HCT116 (cell line): ENCODE results near the gene IRF8. TPM values are rescaled to one million over a fixed set of nuclear protein-coding genes. Genes with fewer than 3 reads are reported as not detected.

ENCODE experiments used
- ATAC-seq: fragments of 200-7000 bp; cut with Tn5 transposase; 2 replicates; pipeline ENCODE4 v1.9.1; 2020; ENCODE audit warnings: mild to moderate bottlenecking, moderate library complexity
- BruUV-seq: library from RNA; stranded (reverse); fragments of 400-500 nt; replicated peaks from 2 replicates; lab custom pipeline; 2021; lab: Mats Ljungman, UMichigan
- CTCF ChIA-PET: fragments of 300-600 bp; sonication (Branson Sonifier 250); formaldehyde crosslinking; loops from one replicate; lab custom pipeline; 2021; ENCODE audit warnings: antibody characterized with exemption; lab: Charles Lee
- POLR2A ChIA-PET: fragments of 300-600, 350-600 bp; sonication (Branson Sonifier 250); formaldehyde crosslinking; loops from one replicate; lab custom pipeline; 2021; ENCODE audit warnings: antibody characterized with exemption; lab: Charles Lee
- RAD21 ChIA-PET, 2 experiments: fragments of 300-600 bp; sonication (Branson Sonifier 250); formaldehyde crosslinking; loops; one replicate each; lab custom pipeline; 2023; ENCODE audit warnings: low total read pairs in 2 of 2; ENCODE audit not compliant: uncharacterized antibody in 2 of 2, unreplicated experiment in 2 of 2, low non-redundant PET in 1 of 2; lab: Charles Lee
- DNase-seq: peaks from one replicate; pipeline ENCODE4 v3.0.0-alpha.2; 2010; ENCODE audit warnings: low read depth, low spot score
- H2AFZ ChIP-seq: fragments of 200-600 bp; shearing (Covaris generic), sonication (generic); 2 replicates; pipeline ENCODE4 v1.6.1; 2017; ENCODE audit warnings: low read depth, mixed run types, mixed read lengths, antibody characterized with exemption, low read length; ENCODE audit not compliant: poor library complexity, severe bottlenecking
- H3K27ac ChIP-seq: 2 replicates; pipeline ENCODE4 v1.5.1; 2012; ENCODE audit warnings: low read depth, low read length
- H3K27me3 ChIP-seq: fragments of 200-600 bp; sonication (generic); 2 replicates; pipeline ENCODE4 v1.6.1; 2016; ENCODE audit warnings: mixed run types, low read length, mixed read lengths; ENCODE audit not compliant: insufficient read depth
- H3K36me3 ChIP-seq, 2 experiments: fragments of 200-500 bp in 1 of 2; fragments of 200-600 bp in 1 of 2; sonication (Bioruptor generic) in 1 of 2; sonication (generic) in 1 of 2; 2 replicates each; pipeline versions ENCODE4 v1.5.1 to v1.6.1; 2014 to 2016; ENCODE audit warnings: low read length in 2 of 2, inconsistent platforms in 1 of 2, mixed read lengths in 1 of 2, mixed run types in 1 of 2; ENCODE audit not compliant: insufficient read depth in 2 of 2, control insufficient read depth in 1 of 2
- H3K4me1 ChIP-seq, 2 experiments: fragments of 200-600 bp in 1 of 2; sonication (generic) in 1 of 2; 2 replicates each; pipeline versions ENCODE4 v1.5.1 to v1.6.1; 2012 to 2017; ENCODE audit warnings: low read length in 2 of 2, inconsistent platforms in 1 of 2, mild to moderate bottlenecking in 1 of 2, mixed read lengths in 1 of 2, mixed run types in 1 of 2, moderate library complexity in 1 of 2; ENCODE audit not compliant: insufficient read depth in 2 of 2, control insufficient read depth in 1 of 2
- H3K4me2 ChIP-seq: fragments of 200-600 bp; sonication (generic); 2 replicates; pipeline ENCODE4 v1.6.1; 2017; ENCODE audit warnings: mixed run types, low read length, mixed read lengths
- H3K4me3 ChIP-seq, 2 experiments: fragments of 200-600 bp in 1 of 2; sonication (generic) in 1 of 2; replicated peaks in 1 of 2; 2 replicates each; pipeline ENCODE4 v1.5.1; 2011 to 2016; ENCODE audit warnings: low read length in 2 of 2, control low read depth in 1 of 2, low read depth in 1 of 2, mild to moderate bottlenecking in 1 of 2, mixed read lengths in 1 of 2, mixed run types in 1 of 2
- H3K79me2 ChIP-seq: fragments of 200-600 bp; sonication (generic); 2 replicates; pipeline ENCODE4 v1.6.1; 2017; ENCODE audit warnings: mild to moderate bottlenecking, mixed run types, low read length, moderate library complexity, mixed read lengths; ENCODE audit not compliant: insufficient read depth
- H3K9ac ChIP-seq: fragments of 200-600 bp; sonication (generic); 2 replicates; pipeline ENCODE4 v1.6.1; 2016; ENCODE audit warnings: low read length, mixed read lengths
- H3K9me2 ChIP-seq: fragments of 200-600 bp; sonication (generic), shearing (Covaris generic); 2 replicates; pipeline ENCODE4 v1.6.1; 2017; ENCODE audit warnings: mixed run types, mild to moderate bottlenecking, moderate library complexity; ENCODE audit not compliant: insufficient read depth
- H3K9me3 ChIP-seq, 2 experiments: fragments of 200-500 bp in 1 of 2; fragments of 200-600 bp in 1 of 2; sonication (Bioruptor generic) in 1 of 2; sonication (generic) in 1 of 2; 2 replicates each; pipeline ENCODE4 v1.6.1; 2014 to 2017; ENCODE audit warnings: low read length in 2 of 2, mixed read lengths in 2 of 2, inconsistent platforms in 1 of 2, low read depth in 1 of 2, mild to moderate bottlenecking in 1 of 2, mixed run types in 1 of 2, moderate library complexity in 1 of 2; ENCODE audit not compliant: control insufficient read depth in 1 of 2, insufficient read depth in 1 of 2
- H4K20me1 ChIP-seq: fragments of 200-600 bp; sonication (generic), shearing (Covaris generic); 2 replicates; pipeline ENCODE4 v1.6.1; 2017; ENCODE audit warnings: mixed run types, mild to moderate bottlenecking, moderate library complexity; ENCODE audit not compliant: insufficient read depth
- ATF3 ChIP-seq: IDR thresholded peaks from 2 replicates; pipeline ENCODE4 v1.6.1; 2012
- CBX3 ChIP-seq: IDR thresholded peaks from 2 replicates; pipeline ENCODE4 v1.6.1; 2012; ENCODE audit warnings: low read depth
- CEBPB ChIP-seq: IDR thresholded peaks from 2 replicates; pipeline ENCODE4 v1.6.1; 2012; ENCODE audit warnings: low read depth
- CTCF ChIP-seq, 3 experiments: fragments of 200-600 bp in 1 of 3; sonication (generic) in 1 of 3; IDR thresholded peaks in 2 of 3; conservative IDR thresholded peaks in 1 of 3; 2 replicates each; pipeline ENCODE4 v1.5.1; 2012 to 2017; ENCODE audit warnings: low read depth in 2 of 3, low read length in 2 of 3, antibody characterized with exemption in 1 of 3, borderline replicate concordance in 1 of 3, control low read depth in 1 of 3, mild to moderate bottlenecking in 1 of 3, mixed read lengths in 1 of 3, mixed run types in 1 of 3, moderate library complexity in 1 of 3; ENCODE audit not compliant: insufficient read depth in 1 of 3
- EGR1 ChIP-seq: IDR thresholded peaks from 2 replicates; pipeline ENCODE4 v1.6.1; 2012; ENCODE audit warnings: low read depth
- EZH2 ChIP-seq: fragments of 200-600 bp; sonication (generic); IDR thresholded peaks from 2 replicates; pipeline ENCODE4 v1.6.1; 2017; ENCODE audit warnings: antibody characterized with exemption, mixed run types
- FOSL1 ChIP-seq: IDR thresholded peaks from 2 replicates; pipeline ENCODE4 v1.6.1; 2012; ENCODE audit warnings: low read depth
- JUND ChIP-seq: IDR thresholded peaks from 2 replicates; pipeline ENCODE4 v1.6.1; 2012
- POLR2A ChIP-seq: IDR thresholded peaks from 2 replicates; pipeline ENCODE4 v1.7.0; 2011; ENCODE audit warnings: borderline replicate concordance; ENCODE audit not compliant: insufficient read depth, insufficient read length; ENCODE audit errors: extremely low read depth
- REST ChIP-seq: IDR thresholded peaks from 2 replicates; pipeline ENCODE4 v1.6.1; 2012; ENCODE audit warnings: low read depth
- SRF ChIP-seq: IDR thresholded peaks from 2 replicates; pipeline ENCODE4 v1.6.1; 2012; ENCODE audit warnings: low read depth
- TCF7L2 ChIP-seq: IDR thresholded peaks from 2 replicates; pipeline ENCODE4 v1.7.0; 2011; ENCODE audit warnings: borderline replicate concordance, inconsistent platforms; ENCODE audit not compliant: insufficient read depth, insufficient read length; ENCODE audit errors: extremely low read depth
- YY1 ChIP-seq: IDR thresholded peaks from 2 replicates; pipeline ENCODE4 v1.6.1; 2011; ENCODE audit warnings: low read length, low read depth, moderate library complexity, mild to moderate bottlenecking; ENCODE audit not compliant: insufficient replicate concordance; ENCODE audit errors: extremely low read depth
- ZFX ChIP-seq: fragments of 450-650 bp; IDR thresholded peaks from 2 replicates; pipeline ENCODE4 v1.6.1; 2017
- intact Hi-C: fragments of 100-400 bp; cut with micrococcal nuclease; formaldehyde crosslinking; loops from 2 replicates; pipeline ENCODE4 v1.10.0; 2022
- total RNA-seq: library from RNA; stranded (reverse); gene quantifications from one replicate; pipeline ENCODE4 v1.2.1, GENCODE V29; 2021; ENCODE audit not compliant: unreplicated experiment
- TF ChIP-seq, protein P1 (sequence below): IDR thresholded peaks from 2 replicates; pipeline ENCODE4 v1.6.1; 2012

Gene IRF8
- total RNA-seq, 1 experiment from 2014 or later = 0.61 TPM

- ATAC-seq (no peak), DNase-seq (no peak)
- H4K20me1 ChIP-seq = no peaks in the 10 kb centered on the region
- H2AFZ ChIP-seq = no peak overlapping the region
- H3K79me2 ChIP-seq = no peaks in the 10 kb centered on the region
- BruUV-seq = no TSS peak
- H3K4me1 ChIP-seq = no peaks in the 10 kb centered on the region
- H3K9ac ChIP-seq = no peak overlapping the region
- POLR2A ChIA-PET = no interaction called here
- TF ChIP-seq YY1 (no peak), POLR2A (no peak), EZH2 (no peak), CTCF (IDR thresholded peaks at IDR 0.05 in 2 of 3, conservative IDR thresholded peaks at IDR 0.05 in 1 of 3; ENCODE audit: borderline replicate concordance in 1 of 3, insufficient read depth in 1 of 3, low read depth in 2 of 3, low read length in 2 of 3) (no peak), CEBPB (no peak), EGR1 (no peak), TCF7L2 (no peak), ZFX (no peak), SRF (no peak), CBX3 (no peak), JUND (no peak), ATF3 (no peak), FOSL1 (no peak), REST (no peak)
- TF ChIP-seq, protein P1, sequence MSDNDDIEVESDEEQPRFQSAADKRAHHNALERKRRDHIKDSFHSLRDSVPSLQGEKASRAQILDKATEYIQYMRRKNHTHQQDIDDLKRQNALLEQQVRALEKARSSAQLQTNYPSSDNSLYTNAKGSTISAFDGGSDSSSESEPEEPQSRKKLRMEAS = no peak
- RAD21 ChIA-PET = no interaction called here
- H3K4me2 ChIP-seq = no peak overlapping the region
- no peaks in the 10 kb centered on the region for H3K9me3 ChIP-seq
- no peak overlapping the region for H3K4me3 ChIP-seq
- H3K27ac ChIP-seq = no peak overlapping the region
- H3K9me2 ChIP-seq = no peaks in the 10 kb centered on the region
- H3K27me3 ChIP-seq = peaks cover 76% of the 10 kb centered on the region
- intact Hi-C loops = no loop called here
- CTCF ChIA-PET = interaction anchor here (1.3 to 1.4 kb wide), 2 partner anchors 124 to 126 kb away, joined by 3 to 4 read pairs; no protein-coding TSS in a partner anchor
- H3K36me3 ChIP-seq = no peaks in the 10 kb centered on the region
Measured at GRCh38 chr16:85945424-85945751, 46.4 kb downstream of the IRF8 start.
